Muscle of back (tissue), 11 donors: ENCODE data around the gene PDP2. TPM values are rescaled to one million over a fixed set of nuclear protein-coding genes. Genes with fewer than 3 reads are reported as not detected.
"Not testable (repeated sequence)": the region's sequence is repeated elsewhere in the genome, so short reads cannot be mapped to it uniquely, and the experiment has no call there.

Experiments
- DNase-seq, 3 donors: peaks; one replicate each; pipeline versions ENCODE4 v3.0.0 to v3.0.0-alpha.2; 2013
- polyA plus RNA-seq, 10 donors: library from polyadenylated mRNA; unstranded; fragments of 120-200 nt; gene quantifications; one replicate each; pipeline ENCODE4 v1.2.1, GENCODE V29; 2013; ENCODE audit not compliant: insufficient read length in 10 of 10

The PDP2 gene
- polyA plus RNA-seq, 10 donors, result 2.1 to 3.8 (median 2.9) TPM

DNA sequence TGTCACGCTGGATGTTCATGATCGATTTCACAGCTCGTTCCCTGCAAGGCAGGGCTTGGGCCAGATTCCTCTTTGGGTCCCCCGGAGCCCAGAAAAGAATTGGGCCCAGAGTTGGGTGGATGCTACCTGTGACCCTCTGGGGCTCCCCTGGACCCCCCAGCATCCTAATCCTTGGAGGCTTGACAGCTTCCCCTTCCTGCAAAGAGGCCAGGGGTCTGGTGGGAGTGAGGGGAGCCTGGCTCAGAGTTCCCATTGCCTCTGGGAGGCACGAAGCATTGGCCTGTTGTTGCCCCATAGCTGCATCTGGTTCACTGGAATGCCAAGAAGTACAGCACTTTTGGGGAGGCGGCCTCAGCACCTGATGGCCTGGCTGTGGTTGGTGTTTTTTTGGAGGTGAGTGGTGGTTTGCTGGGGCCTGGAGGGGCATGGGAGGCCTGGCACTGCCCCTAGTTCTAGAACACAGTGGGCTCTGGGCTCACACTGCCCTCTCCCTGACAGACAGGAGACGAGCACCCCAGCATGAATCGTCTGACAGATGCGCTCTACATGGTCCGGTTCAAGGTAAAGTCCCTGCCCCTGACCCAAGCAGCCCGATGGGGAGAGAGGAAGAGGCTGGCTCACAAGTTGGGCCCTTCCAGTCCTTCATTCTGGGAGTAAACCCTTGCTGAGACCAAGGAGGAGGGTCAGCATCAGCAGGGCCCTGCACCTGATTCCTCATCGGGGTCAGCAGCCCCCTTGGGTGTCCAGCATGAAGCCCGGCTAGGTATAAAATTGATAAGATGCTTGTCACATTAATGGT is 28.9 kb upstream of the PDP2 start:
- no peak for DNase-seq

DNA sequence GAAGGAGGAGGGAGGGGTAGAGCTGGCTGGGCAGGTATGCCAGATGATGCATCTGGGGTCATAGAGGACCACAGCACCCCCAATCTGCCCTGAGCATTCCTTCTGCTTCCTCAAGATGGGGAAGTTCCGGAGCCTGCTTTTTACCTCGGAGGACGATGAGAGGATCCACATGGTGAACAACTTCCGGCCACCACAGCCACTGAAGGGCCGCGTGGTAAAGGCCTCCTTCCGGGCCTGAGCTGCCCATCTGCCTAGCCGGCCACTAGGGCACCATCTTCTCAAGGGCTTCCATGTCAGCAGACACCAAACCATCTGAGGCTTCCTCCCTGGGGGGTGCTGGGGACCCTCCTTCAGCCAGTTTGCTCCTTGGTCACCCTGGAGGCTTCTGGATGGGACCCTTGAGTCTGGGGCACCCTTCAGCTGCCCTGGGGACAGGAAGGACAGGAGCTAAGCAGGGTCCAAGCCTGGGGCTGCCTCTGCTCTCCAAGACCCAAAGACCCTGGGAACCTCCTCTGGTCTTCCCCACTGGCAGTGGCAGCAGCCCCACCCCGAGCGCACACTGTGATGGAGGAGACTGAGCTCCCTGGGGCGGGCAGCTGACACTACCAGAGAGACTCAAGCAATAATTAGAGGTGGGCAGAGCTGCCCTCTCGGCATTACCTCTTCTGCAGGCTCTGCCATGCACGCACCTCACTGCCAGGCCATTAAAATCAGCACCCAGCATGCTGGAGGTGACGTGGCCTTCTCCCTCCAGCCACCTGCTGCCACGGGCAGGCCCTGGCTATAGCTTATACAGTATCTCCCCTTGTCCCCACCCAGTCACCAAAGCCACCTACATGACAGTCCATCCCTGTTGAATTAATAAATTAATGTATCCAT is 26.8 kb upstream of the PDP2 start:
- no peak for DNase-seq

DNA sequence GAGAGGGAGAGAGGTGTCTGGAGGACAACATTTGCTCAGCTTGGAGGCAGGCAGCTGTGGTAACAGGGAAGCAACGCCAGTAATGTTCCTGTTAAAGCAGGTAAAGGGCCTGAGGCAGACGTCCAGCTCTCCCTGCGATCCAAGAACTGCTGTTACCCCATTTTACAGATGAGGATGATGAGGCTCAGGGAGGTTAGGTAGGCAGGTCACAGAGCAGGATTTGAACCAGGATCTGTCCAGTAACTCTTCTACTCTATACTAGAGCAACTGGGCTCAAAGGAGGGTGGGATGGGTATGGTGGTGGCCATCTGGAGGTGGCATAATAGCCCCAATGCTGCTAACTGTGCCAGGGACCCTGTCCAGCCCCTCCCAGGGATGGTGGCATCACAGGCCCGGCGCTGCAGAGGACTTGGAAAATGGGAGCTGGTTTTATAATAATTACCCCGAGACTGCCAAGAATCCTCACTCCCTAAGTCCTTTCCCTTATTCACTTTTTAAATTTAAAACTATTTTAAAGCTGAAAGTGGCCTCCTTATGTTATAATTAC is 24.1 kb upstream of the PDP2 start:
- DNase-seq, result no peak

DNA sequence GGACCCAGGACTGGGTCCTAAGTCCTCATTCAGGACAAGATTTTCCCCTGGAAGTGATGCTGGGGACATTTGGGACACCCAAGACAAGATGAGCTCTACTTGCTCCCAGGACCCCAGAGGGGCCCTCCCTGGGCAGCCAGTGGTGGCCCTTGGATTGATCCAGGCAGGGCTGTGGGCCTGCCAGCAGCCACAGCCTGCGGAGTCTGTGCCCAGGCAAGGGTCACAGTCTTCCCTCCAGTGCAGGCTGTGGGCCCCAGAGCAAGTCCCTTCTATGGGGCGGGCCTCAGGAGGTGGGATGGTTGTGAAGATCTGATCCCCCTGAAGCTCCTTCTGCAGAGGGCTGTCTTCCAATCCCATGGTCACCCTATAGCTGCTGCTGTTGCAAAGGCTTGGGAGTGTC is 23.5 kb upstream of the PDP2 start:
- no peak for DNase-seq

GRCh38 chr16:66857437-66857836 is 22.9 kb upstream of the PDP2 start:
- no peak for DNase-seq

- DNase-seq, result peak in 2 of 3 donors; percentile 11 to 32
Measured at GRCh38 chr16:66858740-66859396, 21.4 kb upstream of the PDP2 start.

GRCh38 chr16:66859397-66860068 is 20.8 kb upstream of the PDP2 start:
- DNase-seq, result no peak

DNA sequence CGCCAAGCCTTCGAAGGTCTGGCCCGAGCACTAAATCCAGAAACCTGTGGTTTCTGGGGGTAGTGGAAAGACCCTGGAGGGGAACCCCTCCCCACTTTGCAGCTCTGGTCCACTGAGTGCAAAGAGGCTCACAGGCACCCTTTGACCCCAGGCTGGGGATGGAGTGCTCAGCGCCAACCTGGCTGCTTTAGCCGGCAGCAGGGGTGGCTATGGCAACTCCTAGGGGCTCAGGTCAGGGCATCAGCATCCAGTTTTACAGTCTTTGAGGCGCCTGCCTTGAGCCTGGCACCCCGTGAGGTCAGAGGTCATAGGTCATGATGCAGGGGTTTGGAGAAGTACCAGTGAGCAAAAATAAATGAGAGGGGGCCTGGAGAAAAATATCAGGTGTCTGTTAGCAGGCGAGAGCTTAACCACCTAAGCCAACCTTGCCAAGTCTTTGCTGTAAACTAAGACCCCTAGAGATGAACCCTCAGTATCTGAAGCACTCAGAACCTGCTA is 18.2 kb upstream of the PDP2 start:
- no peak for DNase-seq

DNA sequence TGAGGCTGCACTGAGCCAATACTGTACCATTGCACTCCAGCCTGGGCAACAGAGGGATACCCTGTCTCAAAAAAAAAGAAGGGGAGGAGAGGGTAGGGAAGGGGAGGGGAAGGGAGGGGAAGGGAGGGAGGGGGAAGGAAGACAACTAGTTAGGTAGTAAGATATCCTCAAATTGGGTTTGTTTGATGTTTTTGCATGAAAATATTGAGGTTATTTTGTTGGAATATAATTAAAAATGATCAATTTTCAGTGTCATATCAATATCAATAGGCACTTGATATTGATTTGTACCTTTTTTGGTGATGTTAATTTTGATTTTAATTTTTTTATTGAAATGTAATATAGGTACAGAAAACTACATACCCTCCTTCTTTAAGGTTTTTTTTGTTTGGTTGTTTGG is 16.6 kb upstream of the PDP2 start:
- DNase-seq, result no peak

- no peak for DNase-seq
Measured at GRCh38 chr16:66869424-66869823, 10.9 kb upstream of the PDP2 start.

- not testable (repeated sequence) for DNase-seq
Measured at GRCh38 chr16:66871363-66871762, 9.0 kb upstream of the PDP2 start.

DNA sequence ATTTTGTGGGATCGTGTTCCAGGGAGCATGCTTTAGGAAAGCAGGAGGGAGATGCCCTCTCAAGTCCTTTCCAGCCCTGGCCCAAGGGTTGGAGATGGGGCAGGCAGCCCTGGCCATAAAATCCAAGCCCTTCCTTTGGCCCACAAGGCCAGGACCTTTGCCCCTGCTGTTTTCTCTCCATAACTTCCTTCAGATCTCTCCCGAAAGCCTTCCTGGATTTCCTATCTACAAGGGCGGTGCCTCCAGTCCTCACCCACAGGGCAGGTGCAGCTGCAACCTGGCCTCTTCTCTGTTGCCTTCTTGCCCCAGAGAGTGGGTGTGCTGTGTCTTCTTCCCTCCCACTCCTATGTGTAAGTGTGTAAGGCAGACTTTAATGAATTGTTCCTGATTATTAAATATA is 8.5 kb upstream of the PDP2 start:
- DNase-seq, result no peak

GRCh38 chr16:66872559-66872942 is 7.8 kb upstream of the PDP2 start:
- no peak for DNase-seq

DNA sequence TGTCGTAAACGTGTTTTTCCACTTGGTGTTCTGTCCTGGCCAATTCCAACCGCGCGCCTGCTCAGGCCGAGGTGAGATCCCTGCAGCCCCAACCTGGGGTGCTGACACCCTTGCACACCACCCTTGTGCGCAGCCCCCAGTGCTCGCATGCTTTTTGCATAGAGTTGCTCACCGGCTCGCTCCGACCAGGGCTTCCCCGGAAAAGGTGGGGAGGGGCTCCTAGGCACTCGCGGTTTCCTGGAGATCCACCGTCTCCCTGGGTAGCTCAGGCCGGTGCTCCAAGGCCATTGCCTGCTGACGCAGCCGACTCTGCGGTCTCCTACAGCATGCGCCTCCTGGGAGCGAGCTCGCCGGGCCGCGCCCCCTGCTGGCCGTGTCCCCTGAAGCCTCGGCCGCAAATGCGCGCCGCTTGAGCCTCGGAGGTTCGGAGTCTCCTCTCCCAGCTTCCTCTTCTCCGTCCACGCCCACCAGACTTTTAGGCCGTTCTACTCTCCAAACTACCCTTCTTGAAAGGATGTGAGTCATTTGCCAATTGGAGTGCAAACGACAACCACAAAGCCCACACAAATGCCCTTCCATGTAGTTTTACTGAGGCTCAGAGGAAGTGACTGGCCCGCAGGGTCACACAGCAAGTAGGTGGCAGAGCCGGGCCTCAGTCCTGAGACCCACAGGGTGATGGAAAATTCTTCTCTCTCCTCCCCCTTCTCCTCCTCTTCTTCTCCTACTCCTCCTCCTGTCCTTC is 7.2 kb upstream of the PDP2 start:
- peak; percentile 85 to 98 (median 90) for DNase-seq

DNA sequence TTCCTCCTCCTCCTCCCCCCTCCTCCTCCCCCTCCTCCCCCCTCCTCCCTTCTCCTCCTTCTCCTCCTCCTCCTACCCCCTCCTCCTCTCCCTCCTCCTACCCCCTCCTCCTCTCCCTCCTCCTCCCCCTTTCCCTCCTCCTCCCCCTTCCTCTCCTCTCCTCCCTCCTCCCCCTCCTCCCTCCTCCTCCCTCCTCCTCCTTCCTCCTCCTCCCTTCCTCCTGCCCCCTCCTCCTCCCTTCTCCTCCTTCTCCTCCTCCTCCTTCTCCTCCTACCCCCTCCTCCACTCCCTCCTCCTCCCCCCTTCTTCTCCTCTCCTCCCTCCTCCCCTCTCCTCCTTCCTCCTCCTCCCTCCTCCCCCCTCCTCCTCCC is 6.6 kb upstream of the PDP2 start:
- no peak for DNase-seq

GRCh38 chr16:66874079-66874775 is 6.1 kb upstream of the PDP2 start:
- DNase-seq, result no peak

- no peak for DNase-seq
Measured at GRCh38 chr16:66878067-66878466, 2.2 kb upstream of the PDP2 start.

DNA sequence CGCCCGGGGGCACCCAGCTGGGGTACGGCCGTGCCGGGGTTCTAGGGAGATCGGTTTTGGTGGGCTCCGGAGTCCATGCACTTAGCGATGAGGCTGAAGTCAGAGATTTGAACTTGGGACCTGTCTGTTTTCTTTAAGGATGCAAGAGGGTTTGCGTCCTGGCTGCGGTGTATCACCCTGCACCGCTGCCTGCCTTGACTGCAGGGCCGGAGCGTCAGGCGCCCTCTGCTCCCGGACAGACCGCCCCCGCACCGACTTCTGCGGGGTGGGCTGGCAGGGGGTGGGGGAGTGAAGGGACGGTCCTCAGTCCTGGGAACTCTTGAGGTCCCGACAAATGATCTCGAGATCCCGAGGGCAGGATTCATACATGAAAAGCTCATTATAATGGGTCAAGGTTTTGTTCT is 701 bp downstream of the PDP2 start:
- DNase-seq, result no peak

- DNase-seq, result no peak
Measured at GRCh38 chr16:66881560-66881959, 1.2 kb downstream of the PDP2 start.

- DNase-seq, result no peak
Measured at GRCh38 chr16:66881964-66882508, 1.7 kb downstream of the PDP2 start.
